Measurements from ENCODE around the gene CEL.

GRCh38 chr9:133117271-133118178, 55.7 kb downstream of the CEL start:
- TF ChIP-seq PKNOX1 (IDR thresholded peaks at IDR 0.05), result no peak
- no peak for TF ChIP-seq ARNT (IDR thresholded peaks at IDR 0.05)
- TF ChIP-seq SP1 (IDR thresholded peaks at IDR 0.05), result no peak
- TF ChIP-seq FOXK2 (IDR thresholded peaks at IDR 0.05), result no peak
- TF ChIP-seq BHLHE40 (IDR thresholded peaks at IDR 0.05; ENCODE audit: borderline replicate concordance), result no peak
- no peak for TF ChIP-seq SUZ12 (IDR thresholded peaks at IDR 0.05)
- no peak for TF ChIP-seq ZNF384 (IDR thresholded peaks at IDR 0.05)
- no peak for TF ChIP-seq ELF4 (IDR thresholded peaks at IDR 0.05)
- TF ChIP-seq FOXM1 (IDR thresholded peaks at IDR 0.05; ENCODE audit: borderline replicate concordance), result no peak
